ENCODE data around the gene PLCB4. TPM values are rescaled to one million over a fixed set of nuclear protein-coding genes. Genes with fewer than 3 reads are reported as not detected.

Gene PLCB4
- polyA plus RNA-seq, 3 donors, result not detected

DNA sequence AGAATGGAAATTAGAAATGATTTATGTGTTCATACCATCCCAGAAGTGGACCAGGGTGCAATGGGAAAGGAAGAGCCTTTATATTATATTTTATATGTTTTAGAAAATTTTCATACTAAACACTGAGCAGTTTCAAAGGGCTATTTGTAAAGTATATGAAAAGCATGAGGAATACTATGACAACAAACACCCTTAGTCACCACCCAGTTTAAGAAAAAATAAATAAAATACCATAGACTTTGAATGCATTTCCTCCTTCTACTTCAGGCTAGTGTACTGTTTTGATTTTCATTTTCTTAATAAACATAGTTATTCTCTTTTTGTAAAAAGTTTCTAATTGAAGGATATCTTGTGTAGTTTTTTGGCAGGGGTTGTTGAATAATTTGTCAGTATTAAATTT lies 191.1 kb downstream of the PLCB4 start:
- H3K4me1 ChIP-seq (ENCODE audit: control insufficient read depth in 1 of 2, insufficient read depth in 2 of 2, low read length in 2 of 2), result peaks cover 14% of the 10 kb centered on the region in 2 donors
- Mint-ChIP-seq H3K4me3 (no peak overlapping the region), H3K4me1 (peaks cover 21% of the 10 kb centered on the region), H3K36me3 (no peaks in the 10 kb centered on the region), H3K27ac (no peak overlapping the region), H3K9me3 (no peaks in the 10 kb centered on the region), H3K27me3 (ENCODE audit: low read depth in 3 of 3) (no peaks in the 10 kb centered on the region)
- intact Hi-C loops (cut with micrococcal nuclease), result no loop called here
- no peak overlapping the region for H2AFZ ChIP-seq (ENCODE audit: insufficient read depth, low read depth, low read length, poor library complexity, severe bottlenecking)
- H3K79me2 ChIP-seq (ENCODE audit: insufficient read depth, low read length), result no peaks in the 10 kb centered on the region
- no peaks in the 10 kb centered on the region for H4K20me1 ChIP-seq (ENCODE audit: insufficient read depth, low read length)
- no peaks in the 10 kb centered on the region for H3K36me3 ChIP-seq (replicated peaks in 1 of 2; ENCODE audit: control insufficient read depth in 1 of 2, insufficient read depth in 2 of 2, low read length in 2 of 2)
- no peaks in the 10 kb centered on the region for H3K27me3 ChIP-seq (ENCODE audit: control insufficient read depth in 2 of 2, insufficient read depth in 2 of 2, low read length in 2 of 2)
- H3K9ac ChIP-seq (ENCODE audit: insufficient read depth, low read length, poor library complexity, severe bottlenecking), result no peak overlapping the region
- H3K9me3 ChIP-seq (replicated peaks in 1 of 2; ENCODE audit: control insufficient read depth in 1 of 2, insufficient read depth in 1 of 2, low read length in 2 of 2), result no peaks in the 10 kb centered on the region
- TF ChIP-seq, protein P1, sequence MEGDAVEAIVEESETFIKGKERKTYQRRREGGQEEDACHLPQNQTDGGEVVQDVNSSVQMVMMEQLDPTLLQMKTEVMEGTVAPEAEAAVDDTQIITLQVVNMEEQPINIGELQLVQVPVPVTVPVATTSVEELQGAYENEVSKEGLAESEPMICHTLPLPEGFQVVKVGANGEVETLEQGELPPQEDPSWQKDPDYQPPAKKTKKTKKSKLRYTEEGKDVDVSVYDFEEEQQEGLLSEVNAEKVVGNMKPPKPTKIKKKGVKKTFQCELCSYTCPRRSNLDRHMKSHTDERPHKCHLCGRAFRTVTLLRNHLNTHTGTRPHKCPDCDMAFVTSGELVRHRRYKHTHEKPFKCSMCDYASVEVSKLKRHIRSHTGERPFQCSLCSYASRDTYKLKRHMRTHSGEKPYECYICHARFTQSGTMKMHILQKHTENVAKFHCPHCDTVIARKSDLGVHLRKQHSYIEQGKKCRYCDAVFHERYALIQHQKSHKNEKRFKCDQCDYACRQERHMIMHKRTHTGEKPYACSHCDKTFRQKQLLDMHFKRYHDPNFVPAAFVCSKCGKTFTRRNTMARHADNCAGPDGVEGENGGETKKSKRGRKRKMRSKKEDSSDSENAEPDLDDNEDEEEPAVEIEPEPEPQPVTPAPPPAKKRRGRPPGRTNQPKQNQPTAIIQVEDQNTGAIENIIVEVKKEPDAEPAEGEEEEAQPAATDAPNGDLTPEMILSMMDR (IDR thresholded peaks at IDR 0.05), result no peak
- H3K27ac ChIP-seq (ENCODE audit: low read depth in 1 of 2, low read length in 2 of 2), result no peak overlapping the region
- DNase-seq, result no peak
- no peak overlapping the region for H3K4me3 ChIP-seq (replicated peaks in 1 of 3; ENCODE audit: low read depth in 2 of 3, low read length in 3 of 3)
- no peak overlapping the region for H3K4me2 ChIP-seq (replicated peaks; ENCODE audit: extremely low read depth, low read length, poor library complexity, severe bottlenecking)

DNA sequence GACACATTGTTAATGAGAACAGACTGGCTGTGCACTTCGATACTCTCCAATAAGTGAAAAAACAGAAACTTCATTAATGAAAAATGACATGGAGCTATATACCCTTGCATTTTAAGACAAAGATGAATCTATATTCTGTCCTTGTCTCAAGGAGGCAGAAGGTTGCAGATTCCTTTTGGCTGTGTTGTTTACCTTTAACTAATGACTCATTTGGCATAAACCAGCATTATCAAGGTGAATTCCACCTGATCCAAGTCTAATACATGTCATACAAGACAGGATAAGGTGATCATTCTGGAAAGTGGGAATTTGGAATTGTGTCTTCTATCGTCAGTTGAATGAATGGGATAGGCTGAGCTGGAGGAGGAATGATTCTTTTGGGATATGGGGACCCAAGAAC lies 192.9 kb downstream of the PLCB4 start:
- Histone ChIP-seq H3K79me2 (ENCODE audit: insufficient read depth, low read length) (no peaks in the 10 kb centered on the region), H3K27ac (ENCODE audit: low read depth in 1 of 2, low read length in 2 of 2) (no peak overlapping the region), H3K9ac (ENCODE audit: insufficient read depth, low read length, poor library complexity, severe bottlenecking) (no peak overlapping the region), H3K4me3 (replicated peaks in 1 of 3; ENCODE audit: low read depth in 2 of 3, low read length in 3 of 3) (no peak overlapping the region), H3K4me2 (replicated peaks; ENCODE audit: extremely low read depth, low read length, poor library complexity, severe bottlenecking) (no peak overlapping the region), H3K27me3 (ENCODE audit: control insufficient read depth in 2 of 2, insufficient read depth in 2 of 2, low read length in 2 of 2) (no peaks in the 10 kb centered on the region), H3K36me3 (replicated peaks in 1 of 2; ENCODE audit: control insufficient read depth in 1 of 2, insufficient read depth in 2 of 2, low read length in 2 of 2) (no peaks in the 10 kb centered on the region), H2AFZ (ENCODE audit: insufficient read depth, low read depth, low read length, poor library complexity, severe bottlenecking) (no peak overlapping the region), H4K20me1 (ENCODE audit: insufficient read depth, low read length) (no peaks in the 10 kb centered on the region), H3K4me1 (ENCODE audit: control insufficient read depth in 1 of 2, insufficient read depth in 2 of 2, low read length in 2 of 2) (peaks cover 14% of the 10 kb centered on the region in 2 donors), H3K9me3 (replicated peaks in 1 of 2; ENCODE audit: control insufficient read depth in 1 of 2, insufficient read depth in 1 of 2, low read length in 2 of 2) (no peaks in the 10 kb centered on the region)
- DNase-seq, result no peak
- H3K36me3 Mint-ChIP-seq, result no peaks in the 10 kb centered on the region
- no peaks in the 10 kb centered on the region for H3K27me3 Mint-ChIP-seq (ENCODE audit: low read depth in 3 of 3)
- no CpG with 5 or more reads among the region's 2 CpGs for WGBS (ENCODE audit: insufficient coverage)
- no peaks in the 10 kb centered on the region for H3K9me3 Mint-ChIP-seq
- no peak overlapping the region for H3K4me3 Mint-ChIP-seq
- TF ChIP-seq, protein P1 (IDR thresholded peaks at IDR 0.05), result no peak
- intact Hi-C loops (cut with micrococcal nuclease), result no loop called here
- no peak overlapping the region for H3K27ac Mint-ChIP-seq
- H3K4me1 Mint-ChIP-seq, result peaks cover 21% of the 10 kb centered on the region

All from CD14-positive monocyte (primary cell).